HepG2 (cell line): ENCODE data around the gene BRD3. TPM values are rescaled to one million over a fixed set of nuclear protein-coding genes. Genes with fewer than 3 reads are reported as not detected.
A peak's percentile ranks its signal among the peaks of the same experiment; 100 is the strongest.

Source experiments
- ATAC-seq: fragments of 200-7000 bp; cut with Tn5 transposase; 3 replicates; pipeline ENCODE4 v1.9.1; 2020; ENCODE audit warnings: mild to moderate bottlenecking, moderate library complexity
- BruUV-seq: library from RNA; stranded (reverse); fragments of 400-500 nt; replicated peaks from 2 replicates; lab custom pipeline; 2021; lab: Mats Ljungman, UMichigan
- CTCF ChIA-PET: fragments of 300-600 bp; formaldehyde crosslinking; extraction: SDS; loops from one replicate; lab custom pipeline; 2021; ENCODE audit warnings: low total read pairs, inconsistent platforms, low intra/inter-chr PET ratio; lab: Yijun Ruan, JAX
- POLR2A ChIA-PET: fragments of 350-600 bp; sonication (Branson Sonifier 250); formaldehyde crosslinking; loops from one replicate; lab custom pipeline; 2020; ENCODE audit warnings: antibody characterized with exemption, inconsistent platforms; lab: Yijun Ruan, JAX
- DNase-seq: peaks from one replicate; pipeline ENCODE4 v3.0.0-alpha.2; 2015; ENCODE audit warnings: low spot score
- FAIRE-seq: peaks from 3 replicates; lab custom pipeline; 2011; peaks lifted over from hg19 to GRCh38; lab: Jason Lieb, UNC
- H2AFZ ChIP-seq: one replicate; pipeline ENCODE4 v1.6.1; 2011; ENCODE audit warnings: low read length, inconsistent platforms
- H3K27ac ChIP-seq: fragments of 300-600 bp; 3 replicates; pipeline ENCODE4 v1.8.0; 2011; ENCODE audit warnings: mixed run types, mild to moderate bottlenecking, mixed read lengths, low read length, inconsistent platforms; ENCODE audit not compliant: insufficient read depth; ENCODE audit errors: extremely low read length
- H3K27me3 ChIP-seq, 2 experiments: fragments of 200-600 bp in 1 of 2; 2 replicates in 1 of 2; 3 replicates in 1 of 2; pipeline versions ENCODE4 v1.6.0 to v1.8.0; 2011; ENCODE audit warnings: low read length in 2 of 2, mild to moderate bottlenecking in 2 of 2, moderate library complexity in 2 of 2, inconsistent platforms in 1 of 2; ENCODE audit not compliant: insufficient read depth in 2 of 2, control insufficient read depth in 1 of 2
- H3K36me3 ChIP-seq, 2 experiments: fragments of 200-600 bp in 1 of 2; replicated peaks in 1 of 2; 2 replicates in 1 of 2; 3 replicates in 1 of 2; pipeline versions ENCODE4 v1.5.1 to v1.8.0; 2011; ENCODE audit warnings: low read length in 2 of 2, inconsistent platforms in 1 of 2; ENCODE audit not compliant: insufficient read depth in 2 of 2, control insufficient read depth in 1 of 2
- H3K4me1 ChIP-seq: 2 replicates; pipeline ENCODE4 v1.5.1; 2012; ENCODE audit warnings: low read length, inconsistent platforms; ENCODE audit not compliant: insufficient read depth
- H3K4me2 ChIP-seq: 2 replicates; pipeline ENCODE4 v1.6.0; 2011; ENCODE audit warnings: low read depth, low read length, inconsistent platforms
- H3K4me3 ChIP-seq, 3 experiments: fragments of 200-600 bp in 1 of 3; sonication (generic), shearing (Covaris generic) in 1 of 3; replicated peaks in 1 of 3; 2 replicates each; pipeline ENCODE4 v1.5.1; 2011 to 2016; ENCODE audit warnings: low read length in 3 of 3, inconsistent platforms in 2 of 3, low read depth in 2 of 3, mild to moderate bottlenecking in 2 of 3, control low read depth in 1 of 3, mixed read lengths in 1 of 3; ENCODE audit not compliant: insufficient read depth in 1 of 3
- H3K79me2 ChIP-seq: one replicate; pipeline ENCODE4 v1.6.1; 2011; ENCODE audit warnings: low read length, inconsistent platforms; ENCODE audit not compliant: insufficient read depth
- H3K9ac ChIP-seq: 2 replicates; pipeline ENCODE4 v1.6.0; 2011; ENCODE audit warnings: mild to moderate bottlenecking, low read depth, low read length, inconsistent platforms; ENCODE audit not compliant: insufficient read depth
- H3K9me3 ChIP-seq: 2 replicates; pipeline ENCODE4 v1.5.1; 2012; ENCODE audit warnings: mild to moderate bottlenecking, low read length
- H4K20me1 ChIP-seq: 2 replicates; pipeline ENCODE4 v1.6.0; 2011; ENCODE audit warnings: inconsistent platforms, mild to moderate bottlenecking, low read length, moderate library complexity; ENCODE audit not compliant: insufficient read depth
- AGO2 ChIP-seq: fragments of 200-400 bp; formaldehyde crosslinking; optimal IDR thresholded peaks from 2 replicates; pipeline ENCODE3; 2017; ENCODE audit warnings: mild to moderate bottlenecking, low read depth, low read length, moderate library complexity
- LCORL ChIP-seq, 2 experiments: fragments of 450-650 bp in 1 of 2; sonication (generic) in 1 of 2; formaldehyde crosslinking in 1 of 2; IDR thresholded peaks; 2 replicates each; pipeline versions ENCODE4 v1.5.0 to v1.6.1; 2017 to 2020; ENCODE audit warnings: antibody characterized with exemption in 1 of 2, missing genetic modification reagents in 1 of 2
- SPEN ChIP-seq: sonication (generic); formaldehyde crosslinking; IDR thresholded peaks from 2 replicates; pipeline ENCODE4 v1.5.1; 2020; ENCODE audit warnings: low read depth, mild to moderate bottlenecking, missing genetic modification reagents
- ZNF749 ChIP-seq: sonication (generic); formaldehyde crosslinking; IDR thresholded peaks from 2 replicates; pipeline ENCODE4 v1.8.0; 2022; ENCODE audit warnings: mild to moderate bottlenecking, missing genetic modification reagents, moderate library complexity, borderline replicate concordance
- WGBS: methylation state at CpG from one replicate; pipeline ENCODE4 v1.1.6; 2017; ENCODE audit warnings: low lambda C conversion rate; 5-methylcytosine and 5-hydroxymethylcytosine counted together
- in situ Hi-C: cut with HindIII; loops from 2 replicates; pipeline ENCODE4 v1.10.0; 2017; ENCODE audit warnings: low pct_unique_long_range_greater_than_20kb; ENCODE audit not compliant: extremely low pct_ligation_motif_present
- intact Hi-C: fragments of 100-400 bp; cut with micrococcal nuclease; formaldehyde crosslinking; loops from one replicate; pipeline ENCODE4 v1.10.0; 2022; ENCODE audit not compliant: unreplicated experiment
- polyA plus RNA-seq, 8 experiments: library from polyadenylated mRNA; depleted of rRNA in 3 of 8; stranded (reverse) in 7 of 8; unstranded in 1 of 8; fragments of >200 nt; fragmentation: Illumina TruSeq in 4 of 8; extraction: Trizol in 4 of 8; gene quantifications; 2 replicates each; pipeline versions ENCODE4 v1.2.1 to v1.2.3, GENCODE V29; 2011 to 2016; ENCODE audit warnings: low read depth in 4 of 8, missing spikeins in 1 of 8, mixed read lengths in 1 of 8; ENCODE audit not compliant: insufficient read depth in 1 of 8
- total RNA-seq, 5 experiments: library from RNA; depleted of rRNA; stranded (reverse); fragments of >200 nt; fragmentation: Illumina TruSeq; extraction: Trizol; gene quantifications; 2 replicates each; pipeline ENCODE4 v1.2.3, GENCODE V29; 2016; ENCODE audit warnings: low read depth in 1 of 5

The BRD3 gene
- total and polyA plus RNA-seq, 2 of the 13 experiments (the other 11 are each of a cell fraction or from before 2014, with no cell fraction given), result 5.9 to 12.9 TPM

DNA sequence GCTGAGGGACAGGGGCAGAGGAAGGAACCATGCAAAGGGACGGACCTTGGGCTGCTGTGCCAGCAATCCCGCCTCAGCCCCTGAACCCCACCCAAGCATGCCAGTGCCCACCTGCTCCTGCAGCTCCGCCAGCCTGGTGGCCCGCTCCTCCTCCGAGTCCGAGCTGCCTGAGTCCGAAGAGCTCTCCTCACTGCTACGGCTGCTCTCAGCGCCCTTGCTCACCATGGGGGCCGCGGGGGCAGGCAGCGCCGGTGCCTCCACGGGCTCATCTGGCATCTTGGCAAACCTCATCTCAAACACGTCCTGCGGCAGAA lies 26.2 kb downstream of the BRD3 start:
- DNase-seq, result no peak
- no peak overlapping the region for H3K4me3 ChIP-seq
- H3K4me1 ChIP-seq, result peaks cover 14% of the 10 kb centered on the region
- no peak overlapping the region for H3K27ac ChIP-seq
- H3K36me3 ChIP-seq, result peaks cover 31 to 53% of the 10 kb centered on the region in 2 experiments; a peak in 4 of 5 replicates
- ChIA-PET POLR2A (no interaction called here), CTCF (no interaction called here)
- no CpG with 5 or more reads among the region's 16 CpGs for WGBS
- BruUV-seq, result no TSS peak
- intact Hi-C loops (no loop called here), in situ Hi-C loops (no loop called here)
- no peaks in the 10 kb centered on the region for H3K27me3 ChIP-seq
- no peaks in the 10 kb centered on the region for H3K79me2 ChIP-seq
- no peak for ATAC-seq
- no peaks in the 10 kb centered on the region for H4K20me1 ChIP-seq
- H3K9ac ChIP-seq, result no peak overlapping the region
- H3K9me3 ChIP-seq, result no peaks in the 10 kb centered on the region
- H2AFZ ChIP-seq, result no peak overlapping the region
- no peak overlapping the region for H3K4me2 ChIP-seq
- TF ChIP-seq ZNF749 (CRISPR knock-in tag) (no peak), SPEN (CRISPR knock-in tag) (no peak), AGO2 (peak; percentile 82)
- no peak for FAIRE-seq

DNA sequence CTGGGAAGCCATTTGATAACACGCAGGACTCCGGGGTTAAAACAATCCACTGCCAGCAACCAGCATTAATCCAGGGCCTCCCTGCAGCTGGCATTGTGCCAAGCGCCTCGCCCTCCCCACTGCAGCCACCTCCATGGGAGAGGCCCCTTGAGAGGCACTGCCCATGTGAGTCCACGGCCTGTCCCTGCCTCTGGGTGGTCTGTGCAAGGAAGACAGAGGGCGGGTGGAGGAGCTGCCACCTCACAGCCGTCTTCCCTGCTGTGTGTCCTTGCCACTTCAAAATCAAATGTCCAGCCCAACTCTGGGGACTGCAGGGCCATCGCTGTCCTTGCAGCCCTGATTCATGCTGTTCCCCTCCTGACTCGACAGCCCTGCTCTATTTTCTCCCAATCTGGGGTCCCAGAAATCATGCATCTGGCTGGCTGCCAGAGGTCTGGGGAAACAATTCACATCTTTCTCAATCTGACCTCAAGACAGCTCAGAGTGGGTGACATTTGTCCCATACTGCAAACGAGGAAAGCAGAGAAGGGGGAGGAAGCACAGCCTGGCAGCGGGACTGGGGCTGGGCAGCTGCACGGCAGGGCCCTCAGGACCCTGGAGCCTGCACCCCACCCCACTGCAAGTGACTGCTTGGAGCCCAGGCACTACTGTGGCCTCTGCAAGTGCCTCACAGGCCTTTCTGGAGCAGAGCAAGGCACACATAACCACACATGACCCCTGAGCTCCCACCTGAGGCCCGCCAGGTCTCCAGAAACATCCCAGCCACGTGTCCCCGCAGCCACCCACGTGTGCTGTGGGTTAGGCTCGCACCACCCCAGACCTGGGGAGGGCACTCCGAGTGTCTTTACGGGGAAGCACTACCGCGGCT lies 26.8 kb downstream of the BRD3 start:
- in situ Hi-C loops, result no loop called here
- H3K9me3 ChIP-seq, result no peaks in the 10 kb centered on the region
- no peak overlapping the region for H3K9ac ChIP-seq
- no peaks in the 10 kb centered on the region for H3K27me3 ChIP-seq
- peak; percentile 88 for TF ChIP-seq LCORL (IDR thresholded peaks at IDR 0.05)
- TF ChIP-seq LCORL (CRISPR knock-in tag; IDR thresholded peaks at IDR 0.05), result no peak
- TF ChIP-seq AGO2, result no peak
- H3K4me2 ChIP-seq, result no peak overlapping the region
- H3K4me1 ChIP-seq, result peaks cover 14% of the 10 kb centered on the region
- CTCF ChIA-PET, result no interaction called here
- ATAC-seq, result no peak
- no peaks in the 10 kb centered on the region for H4K20me1 ChIP-seq
- no peak overlapping the region for H3K27ac ChIP-seq
- intact Hi-C loops, result no loop called here
- no peak for DNase-seq
- BruUV-seq, result no TSS peak
- no peak overlapping the region for H3K4me3 ChIP-seq
- POLR2A ChIA-PET, result no interaction called here
- H2AFZ ChIP-seq, result no peak overlapping the region
- FAIRE-seq, result no peak
- no peaks in the 10 kb centered on the region for H3K79me2 ChIP-seq
- 91% methylated on average over 8 of the region's 21 CpGs for WGBS
- peaks cover 31 to 54% of the 10 kb centered on the region in 2 experiments; a peak in 4 of 5 replicates for H3K36me3 ChIP-seq
